ENCODE data around the gene SPTLC1. TPM values are rescaled to one million over a fixed set of nuclear protein-coding genes. Genes with fewer than 3 reads are reported as not detected.
"Not testable (repeated sequence)": the region's sequence is repeated elsewhere in the genome, so short reads cannot be mapped to it uniquely, and the experiment has no call there.

The SPTLC1 gene
- total RNA-seq, 1 donor from 2014 or later = 66.5 TPM

DNA sequence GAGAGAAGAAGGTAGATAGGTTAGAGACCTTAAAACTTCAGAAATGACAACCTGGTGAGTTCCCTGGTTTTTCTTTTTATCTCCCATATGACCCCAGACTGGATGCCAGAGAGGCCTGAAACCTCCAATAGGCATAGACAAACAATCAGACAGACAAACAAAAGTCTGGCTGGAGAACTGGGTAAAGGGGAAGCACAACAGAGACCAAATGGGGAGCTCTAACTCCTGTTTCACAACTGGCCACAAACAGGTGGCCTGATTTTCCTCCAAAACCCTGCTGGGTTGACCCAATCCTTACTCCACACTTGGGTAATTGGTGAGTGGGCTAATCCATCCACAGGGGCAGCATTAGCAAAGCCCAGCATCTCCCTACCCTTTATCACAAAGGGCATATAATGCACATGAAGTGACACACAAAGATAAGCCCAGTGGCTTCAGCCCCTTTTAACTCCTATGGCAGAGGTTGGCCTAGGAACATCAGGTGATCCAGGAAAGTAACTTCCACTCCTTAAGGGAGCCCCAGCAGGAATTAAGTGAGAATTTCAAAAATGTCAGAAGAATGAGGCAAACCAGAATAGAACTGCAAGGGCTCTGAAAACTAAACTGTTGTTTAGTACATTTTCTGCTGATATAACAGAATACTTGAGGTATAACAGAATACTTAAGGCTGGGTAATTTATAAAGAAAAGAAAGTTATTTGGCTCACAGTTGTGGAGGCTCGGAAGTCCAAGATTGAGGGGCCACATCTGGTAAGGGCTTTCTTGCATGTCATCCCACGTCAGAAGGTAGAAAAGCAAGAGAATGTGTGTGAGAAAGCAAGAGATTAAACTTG, 104.3 kb downstream of the SPTLC1 start:
- no peaks in the 10 kb centered on the region for H3K4me1 ChIP-seq
- H3K27me3 ChIP-seq = no peaks in the 10 kb centered on the region
- TF ChIP-seq, protein P1, sequence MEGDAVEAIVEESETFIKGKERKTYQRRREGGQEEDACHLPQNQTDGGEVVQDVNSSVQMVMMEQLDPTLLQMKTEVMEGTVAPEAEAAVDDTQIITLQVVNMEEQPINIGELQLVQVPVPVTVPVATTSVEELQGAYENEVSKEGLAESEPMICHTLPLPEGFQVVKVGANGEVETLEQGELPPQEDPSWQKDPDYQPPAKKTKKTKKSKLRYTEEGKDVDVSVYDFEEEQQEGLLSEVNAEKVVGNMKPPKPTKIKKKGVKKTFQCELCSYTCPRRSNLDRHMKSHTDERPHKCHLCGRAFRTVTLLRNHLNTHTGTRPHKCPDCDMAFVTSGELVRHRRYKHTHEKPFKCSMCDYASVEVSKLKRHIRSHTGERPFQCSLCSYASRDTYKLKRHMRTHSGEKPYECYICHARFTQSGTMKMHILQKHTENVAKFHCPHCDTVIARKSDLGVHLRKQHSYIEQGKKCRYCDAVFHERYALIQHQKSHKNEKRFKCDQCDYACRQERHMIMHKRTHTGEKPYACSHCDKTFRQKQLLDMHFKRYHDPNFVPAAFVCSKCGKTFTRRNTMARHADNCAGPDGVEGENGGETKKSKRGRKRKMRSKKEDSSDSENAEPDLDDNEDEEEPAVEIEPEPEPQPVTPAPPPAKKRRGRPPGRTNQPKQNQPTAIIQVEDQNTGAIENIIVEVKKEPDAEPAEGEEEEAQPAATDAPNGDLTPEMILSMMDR (IDR thresholded peaks at IDR 0.05) = no peak
- intact Hi-C loops (cut with DNase I) = no loop called here
- no peak overlapping the region for H3K4me3 ChIP-seq
- H3K9me3 ChIP-seq = no peaks in the 10 kb centered on the region
- no peak overlapping the region for H3K27ac ChIP-seq
- ATAC-seq (no peak), DNase-seq (no peak)
- no peaks in the 10 kb centered on the region for H3K36me3 ChIP-seq

DNA sequence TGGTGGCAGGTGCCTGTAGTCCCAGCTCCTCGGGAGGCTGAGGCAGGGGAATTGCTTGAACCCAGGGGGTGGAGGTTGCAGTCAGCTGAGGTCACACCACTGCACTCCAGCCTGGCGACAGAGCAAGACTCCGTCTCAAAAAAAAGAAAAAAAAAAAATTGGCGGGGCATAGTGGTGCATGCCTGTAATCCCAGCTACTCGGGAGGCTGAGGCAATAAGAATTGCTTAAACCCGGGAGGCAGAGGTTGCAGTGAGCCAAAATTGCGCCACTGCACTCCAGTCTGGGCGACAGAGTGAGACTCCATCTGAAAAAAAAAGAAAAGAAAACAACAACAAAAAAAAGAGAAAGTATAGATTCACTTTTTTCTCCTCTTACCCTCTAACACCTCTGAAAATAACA, 105.0 kb downstream of the SPTLC1 start:
- ATAC-seq; H3K27me3 ChIP-seq; H3K9me3 ChIP-seq; H3K27ac ChIP-seq; H3K36me3 ChIP-seq; H3K4me1 ChIP-seq; intact Hi-C loops (cut with DNase I); H3K4me3 ChIP-seq; DNase-seq: not testable (repeated sequence)

DNA sequence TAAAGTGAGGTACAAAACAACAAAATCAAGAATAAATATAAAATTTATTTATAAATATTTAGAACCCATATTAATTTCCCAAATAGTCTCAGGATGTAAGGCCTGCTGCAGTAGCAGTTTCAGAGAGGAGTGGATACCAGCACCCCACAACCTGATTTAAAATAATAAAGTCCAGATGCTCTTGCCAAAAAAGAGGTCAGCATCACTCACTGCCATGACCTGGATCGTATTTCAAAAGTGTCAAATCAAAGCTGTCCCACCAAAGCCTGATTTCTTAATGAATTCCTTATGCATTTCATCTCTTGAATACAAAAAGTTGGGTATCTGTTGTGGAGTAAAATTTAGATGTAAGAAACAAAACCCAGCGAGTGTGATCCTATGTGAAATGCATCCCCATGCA, 107.2 kb downstream of the SPTLC1 start:
- no peak for ATAC-seq
- Histone ChIP-seq H3K4me3 (no peak overlapping the region), H3K9me3 (no peaks in the 10 kb centered on the region), H3K27ac (no peak overlapping the region), H3K36me3 (no peaks in the 10 kb centered on the region), H3K27me3 (no peaks in the 10 kb centered on the region), H3K4me1 (no peaks in the 10 kb centered on the region)
- intact Hi-C loops (cut with DNase I) = no loop called here
- TF ChIP-seq, protein P1 (IDR thresholded peaks at IDR 0.05) = no peak
- DNase-seq = no peak

DNA sequence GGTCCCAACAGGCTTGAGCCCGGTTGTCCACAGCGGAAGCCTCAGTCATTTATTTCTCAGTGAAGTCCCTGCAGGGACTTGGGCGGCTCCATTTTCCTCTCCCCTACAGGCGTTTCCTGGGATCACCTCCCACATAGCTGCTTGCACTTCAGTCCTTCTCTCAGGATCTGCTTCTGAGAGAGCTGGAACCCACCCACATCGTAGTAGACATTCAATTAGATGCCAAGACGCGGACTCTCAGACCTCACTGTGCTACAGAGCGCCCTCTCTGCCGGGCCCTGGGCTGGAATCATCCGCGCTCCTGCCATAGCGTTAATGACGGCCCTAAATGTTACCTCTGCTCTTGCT, 111.2 kb downstream of the SPTLC1 start:
- DNase-seq = no peak
- TF ChIP-seq, protein P1 (IDR thresholded peaks at IDR 0.05) = no peak
- ATAC-seq = no peak
- Histone ChIP-seq H3K27me3 (no peaks in the 10 kb centered on the region), H3K36me3 (no peaks in the 10 kb centered on the region), H3K4me3 (no peak overlapping the region), H3K4me1 (no peaks in the 10 kb centered on the region), H3K27ac (no peak overlapping the region), H3K9me3 (no peaks in the 10 kb centered on the region)
- intact Hi-C loops (cut with DNase I) = no loop called here

DNA sequence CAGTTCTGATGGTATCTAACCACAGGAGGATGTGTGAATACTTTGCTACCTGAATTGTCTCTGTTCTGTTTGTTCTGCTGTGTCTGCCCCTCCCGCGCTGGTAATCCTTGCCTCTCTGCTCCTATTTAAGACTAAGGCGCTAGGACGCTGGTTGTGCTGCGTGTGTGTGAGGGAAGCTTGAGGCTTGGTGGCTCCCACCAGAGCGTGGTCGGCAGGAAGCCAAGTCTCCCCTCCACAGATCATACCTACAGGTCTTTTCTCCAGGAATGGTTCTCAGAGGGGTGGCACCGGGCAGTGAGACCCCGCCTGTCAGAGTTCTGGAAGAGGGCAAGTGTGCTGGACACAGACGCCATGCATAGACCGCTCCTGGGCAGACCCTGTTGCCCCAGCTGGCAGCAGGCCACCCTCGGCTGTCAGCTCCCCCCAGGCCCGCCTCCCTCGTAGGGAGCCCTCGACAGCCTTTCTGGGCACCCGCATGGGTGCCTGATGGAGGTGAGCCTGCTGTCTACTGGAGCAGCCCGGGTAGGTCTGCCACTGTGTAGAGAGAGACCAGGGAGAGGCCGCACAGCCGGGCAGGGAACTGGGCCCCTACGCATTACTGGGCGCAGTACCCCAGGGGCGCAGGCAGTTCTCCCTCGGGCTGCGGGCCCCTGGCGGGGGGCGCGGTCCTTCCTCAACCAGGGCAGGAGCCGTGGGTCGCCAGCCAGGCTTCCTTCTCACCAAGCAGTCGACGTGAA, 111.7 kb downstream of the SPTLC1 start:
- Histone ChIP-seq H3K4me3 (no peak overlapping the region), H3K36me3 (no peaks in the 10 kb centered on the region), H3K27ac (no peak overlapping the region), H3K4me1 (no peaks in the 10 kb centered on the region), H3K27me3 (no peaks in the 10 kb centered on the region), H3K9me3 (no peaks in the 10 kb centered on the region)
- intact Hi-C loops (cut with DNase I) = no loop called here
- TF ChIP-seq, protein P1 (IDR thresholded peaks at IDR 0.05) = no peak
- DNase-seq = no peak
- peak; percentile 37 for ATAC-seq

DNA sequence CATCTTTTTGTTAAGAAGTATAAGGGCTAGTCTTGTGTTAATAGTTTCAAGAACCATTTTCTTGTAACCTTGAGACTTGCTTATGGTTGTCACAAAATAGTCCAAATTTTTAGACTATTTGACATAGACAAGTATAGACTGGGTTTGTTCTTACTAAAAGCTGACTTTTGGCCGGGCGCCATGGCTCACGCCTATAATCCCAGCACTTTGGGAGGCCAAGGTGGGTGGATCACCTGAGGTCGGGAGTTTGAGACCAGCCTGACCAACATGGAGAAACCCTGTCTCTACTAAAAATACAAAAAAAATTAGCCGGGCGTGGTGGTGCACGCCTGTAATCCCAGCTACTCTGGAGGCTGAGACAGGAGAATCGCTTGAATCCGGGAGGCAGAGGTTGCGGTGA, 113.3 kb downstream of the SPTLC1 start:
- H3K9me3 ChIP-seq; intact Hi-C loops (cut with DNase I); H3K36me3 ChIP-seq; H3K27me3 ChIP-seq; H3K27ac ChIP-seq; ATAC-seq; H3K4me1 ChIP-seq; DNase-seq; H3K4me3 ChIP-seq: not testable (repeated sequence)

Measured in upper lobe of right lung (tissue), 1 donor.